NCI-H2196 (cell line): ENCODE measurements around the gene PGBD4.
"Not testable (repeated sequence)": the region's sequence is repeated elsewhere in the genome, so short reads cannot be mapped to it uniquely, and the experiment has no call there.

Experiments used
- DNase-seq: peaks from one replicate; lab custom pipeline; 2025; ENCODE audit not compliant: unreplicated experiment; lab: John Stamatoyannopoulos, UW

Gene PGBD4

GRCh38 chr15:34111488-34111887, 9.6 kb downstream of the PGBD4 start:
- no peak for DNase-seq

- DNase-seq: no peak
Measured at GRCh38 chr15:34114215-34114614, 12.3 kb downstream of the PGBD4 start.

- DNase-seq: no peak
Measured at GRCh38 chr15:34114739-34115138, 12.9 kb downstream of the PGBD4 start.

GRCh38 chr15:34116620-34117019, 14.7 kb downstream of the PGBD4 start:
- DNase-seq: no peak

- DNase-seq: no peak
Measured at GRCh38 chr15:34119291-34119690, 17.4 kb downstream of the PGBD4 start.

- DNase-seq: not testable (repeated sequence)
Measured at GRCh38 chr15:34120420-34120819, 18.5 kb downstream of the PGBD4 start.

GRCh38 chr15:34121786-34122185, 19.9 kb downstream of the PGBD4 start:
- not testable (repeated sequence) for DNase-seq

- DNase-seq: no peak
Measured at GRCh38 chr15:34122771-34123183, 20.9 kb downstream of the PGBD4 start.

- no peak for DNase-seq
Measured at GRCh38 chr15:34124651-34125050, 22.8 kb downstream of the PGBD4 start.

GRCh38 chr15:34125945-34126344, 24.1 kb downstream of the PGBD4 start:
- DNase-seq: no peak

- no peak for DNase-seq
Measured at GRCh38 chr15:34126522-34126921, 24.6 kb downstream of the PGBD4 start.

- DNase-seq: no peak
Measured at GRCh38 chr15:34128898-34129297, 27.0 kb downstream of the PGBD4 start.

- DNase-seq: no peak
Measured at GRCh38 chr15:34132881-34133280, 31.0 kb downstream of the PGBD4 start.

GRCh38 chr15:34133511-34133910, 31.6 kb downstream of the PGBD4 start:
- no peak for DNase-seq

- no peak for DNase-seq
Measured at GRCh38 chr15:34147371-34148140, 45.7 kb downstream of the PGBD4 start.

- DNase-seq: no peak
Measured at GRCh38 chr15:34154725-34155204, 52.9 kb downstream of the PGBD4 start.

- DNase-seq: no peak
Measured at GRCh38 chr15:34155859-34156258, 54.0 kb downstream of the PGBD4 start.
